ENCODE results near the gene MESD. TPM values are rescaled to one million over a fixed set of nuclear protein-coding genes. Genes with fewer than 3 reads are reported as not detected.

The MESD gene
- total RNA-seq, 3 donors from 2014 or later (not counting 1 experiment from before 2014, with no cell fraction given) = 14.7 to 26.0 (median 24.5) TPM

- no peak for TF ChIP-seq CTCF (IDR thresholded peaks at IDR 0.05)
- H3K4me1 Mint-ChIP-seq = peaks cover 5 to 11% of the 10 kb centered on the region in 2 donors
- no peak for DNase-seq
Observed at GRCh38 chr15:80929689-80930088, 59.9 kb downstream of the MESD start.

GRCh38 chr15:80929225-80929624 is 60.4 kb downstream of the MESD start:
- Histone ChIP-seq H3K36me3 (ENCODE audit: control insufficient read depth, insufficient read depth, low read length) (no peaks in the 10 kb centered on the region), H3K27ac (ENCODE audit: low read length) (no peak overlapping the region), H3K4me1 (ENCODE audit: control insufficient read depth, insufficient read depth, low read length) (no peaks in the 10 kb centered on the region), H3K9me3 (ENCODE audit: control insufficient read depth, insufficient read depth, low read length) (no peaks in the 10 kb centered on the region), H3K4me3 (ENCODE audit: low read length) (no peak overlapping the region), H3K27me3 (ENCODE audit: control insufficient read depth, insufficient read depth, low read length) (no peaks in the 10 kb centered on the region)
- DNase-seq (no peak), ATAC-seq (no peak)
- TF ChIP-seq CTCF (IDR thresholded peaks at IDR 0.05) = no peak
- Mint-ChIP-seq H3K4me3 (no peak overlapping the region), H3K4me1 (peaks cover under 1 to 7% of the 10 kb centered on the region in 2 donors), H3K36me3 (no peaks in the 10 kb centered on the region), H3K27me3 (ENCODE audit: low read depth in 2 of 2) (no peaks in the 10 kb centered on the region), H3K27ac (no peak overlapping the region), H3K9me3 (no peaks in the 10 kb centered on the region)
- intact Hi-C loops (cut with micrococcal nuclease) = no loop called here
- 88% methylated on average over 4 of the region's 4 CpGs for WGBS (ENCODE audit: insufficient coverage)

More at GRCh38 chr15:80929689-80930088, 59.9 kb downstream of the MESD start:
- Histone ChIP-seq H3K4me3 (ENCODE audit: low read length) (no peak overlapping the region), H3K4me1 (ENCODE audit: control insufficient read depth, insufficient read depth, low read length) (no peaks in the 10 kb centered on the region), H3K27me3 (ENCODE audit: control insufficient read depth, insufficient read depth, low read length) (no peaks in the 10 kb centered on the region), H3K9me3 (ENCODE audit: control insufficient read depth, insufficient read depth, low read length) (no peaks in the 10 kb centered on the region), H3K36me3 (ENCODE audit: control insufficient read depth, insufficient read depth, low read length) (no peaks in the 10 kb centered on the region), H3K27ac (ENCODE audit: low read length) (no peak overlapping the region)
- 93% methylated on average over 4 of the region's 4 CpGs for WGBS (ENCODE audit: insufficient coverage)
- H3K36me3 Mint-ChIP-seq = no peaks in the 10 kb centered on the region
- no peak overlapping the region for H3K27ac Mint-ChIP-seq
- no peak overlapping the region for H3K4me3 Mint-ChIP-seq
- intact Hi-C loops (cut with micrococcal nuclease) = no loop called here
- no peak for ATAC-seq
- H3K9me3 Mint-ChIP-seq = no peaks in the 10 kb centered on the region
- no peaks in the 10 kb centered on the region for H3K27me3 Mint-ChIP-seq (ENCODE audit: low read depth in 2 of 2)

- H3K36me3 Mint-ChIP-seq = no peaks in the 10 kb centered on the region
- H3K27ac Mint-ChIP-seq = no peak overlapping the region
Observed at GRCh38 chr15:80926126-80926525, 63.5 kb downstream of the MESD start.

More at GRCh38 chr15:80926126-80926525, 63.5 kb downstream of the MESD start:
- no peaks in the 10 kb centered on the region for H3K27me3 Mint-ChIP-seq (ENCODE audit: low read depth in 2 of 2)
- H3K4me1 ChIP-seq (ENCODE audit: control insufficient read depth, insufficient read depth, low read length) = peaks cover 1% of the 10 kb centered on the region
- H3K27ac ChIP-seq (ENCODE audit: low read length) = no peak overlapping the region
- H3K9me3 Mint-ChIP-seq = no peaks in the 10 kb centered on the region
- no peak overlapping the region for H3K4me3 ChIP-seq (ENCODE audit: low read length)
- no peaks in the 10 kb centered on the region for H3K36me3 ChIP-seq (ENCODE audit: control insufficient read depth, insufficient read depth, low read length)
- ATAC-seq (no peak), DNase-seq (no peak)
- no peaks in the 10 kb centered on the region for H3K27me3 ChIP-seq (ENCODE audit: control insufficient read depth, insufficient read depth, low read length)
- peaks cover 13 to 19% of the 10 kb centered on the region in 2 donors for H3K4me1 Mint-ChIP-seq
- no peak for TF ChIP-seq CTCF (IDR thresholded peaks at IDR 0.05)
- intact Hi-C loops (cut with micrococcal nuclease) = no loop called here
- WGBS (ENCODE audit: insufficient coverage) = 90% methylated on average over 3 of the region's 3 CpGs
- H3K9me3 ChIP-seq (ENCODE audit: control insufficient read depth, insufficient read depth, low read length) = no peaks in the 10 kb centered on the region
- no peak overlapping the region for H3K4me3 Mint-ChIP-seq

Measured in natural killer cell (primary cell).